Vagina (tissue), 2 donors: ENCODE data around the gene SLC19A3.

Experiments
- CTCF ChIP-seq, 3 experiments: fragments of 450-650 bp in 2 of 3; fragments of 200-600 bp in 1 of 3; sonication (generic) in 1 of 3; IDR thresholded peaks; one replicate each; pipeline ENCODE4 v1.5.1; 2017 to 2019; ENCODE audit warnings: antibody characterized with exemption in 3 of 3, mild to moderate bottlenecking in 2 of 3, moderate library complexity in 2 of 3
- POLR2A ChIP-seq, 2 donors: fragments of 450-650 bp; IDR thresholded peaks; one replicate each; pipeline ENCODE4 v1.6.1; 2017; ENCODE audit warnings: antibody characterized with exemption in 2 of 2, mild to moderate bottlenecking in 2 of 2, moderate library complexity in 2 of 2
- POLR2AphosphoS5 ChIP-seq, 2 donors: sonication (generic); formaldehyde crosslinking; IDR thresholded peaks; one replicate each; pipeline ENCODE4 v1.9.0; 2017; ENCODE audit warnings: antibody characterized with exemption in 2 of 2, mild to moderate bottlenecking in 2 of 2, low read depth in 1 of 2; ENCODE audit not compliant: insufficient read depth in 1 of 2

GRCh38 chr2:227634201-227634600, 83.6 kb downstream of the SLC19A3 start:
- TF ChIP-seq CTCF (IDR thresholded peaks at IDR 0.05) (no peak), POLR2A (IDR thresholded peaks at IDR 0.05) (no peak), POLR2AphosphoS5 (IDR thresholded peaks at IDR 0.05; ENCODE audit: insufficient read depth in 1 of 2, low read depth in 1 of 2) (no peak)
